ENCODE data around the gene PHACTR4.

DNA sequence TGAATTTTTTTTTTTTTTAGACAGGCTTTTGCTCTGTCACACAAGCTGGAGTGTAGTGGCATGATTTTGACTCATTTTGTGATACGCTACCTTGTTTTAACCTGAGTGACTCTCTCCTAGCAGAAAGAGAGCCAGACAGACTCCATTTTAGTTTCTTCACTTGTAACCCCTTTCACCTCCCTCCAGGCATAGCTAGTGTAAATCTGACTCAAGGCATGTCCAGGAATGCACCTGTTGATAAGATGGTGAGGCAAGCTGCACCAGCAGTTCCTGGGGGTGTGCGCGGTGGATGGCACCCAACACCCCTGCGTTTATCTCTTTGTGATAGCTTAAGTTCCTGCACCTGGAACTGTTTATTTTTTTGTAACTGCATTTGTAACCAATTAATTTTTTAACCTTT, 4.7 kb upstream of the PHACTR4 start:
- TF ChIP-seq CTCF (conservative IDR thresholded peaks at IDR 0.05; ENCODE audit: low read depth, low read length): no peak
- TF ChIP-seq POLR2A (IDR thresholded peaks at IDR 0.05; ENCODE audit: low read depth, low read length): no peak
- TF ChIP-seq MAFK (IDR thresholded peaks at IDR 0.05; ENCODE audit: low read depth, low read length): no peak
- no peak for TF ChIP-seq MXI1 (IDR thresholded peaks at IDR 0.05; ENCODE audit: borderline replicate concordance, low read depth, low read length)
- no peak for TF ChIP-seq SMC3 (IDR thresholded peaks at IDR 0.05; ENCODE audit: low read depth, low read length)
- TF ChIP-seq CEBPB (IDR thresholded peaks at IDR 0.05; ENCODE audit: low read depth, low read length): no peak
- TF ChIP-seq RCOR1 (IDR thresholded peaks at IDR 0.05; ENCODE audit: insufficient replicate concordance, low read length): no peak
- no peak for TF ChIP-seq FOS (IDR thresholded peaks at IDR 0.05; ENCODE audit: low read depth, low read length)
- TF ChIP-seq MAZ (IDR thresholded peaks at IDR 0.05; ENCODE audit: borderline replicate concordance, low read depth, low read length): no peak
- no peak for TF ChIP-seq RAD21 (IDR thresholded peaks at IDR 0.05; ENCODE audit: low read length)
- TF ChIP-seq BHLHE40 (IDR thresholded peaks at IDR 0.05; ENCODE audit: low read depth, low read length): no peak
- TF ChIP-seq RFX5 (IDR thresholded peaks at IDR 0.05; ENCODE audit: low read depth, low read length): no peak
